OCI-LY7 (cell line): ENCODE data around the gene ETNPPL. TPM values are rescaled to one million over a fixed set of nuclear protein-coding genes. Genes with fewer than 3 reads are reported as not detected.

Experiments
- Bru-seq: library from RNA; stranded (reverse); fragments of 400-500 nt; gene quantifications from one replicate; lab custom pipeline; 2021; lab: Mats Ljungman, UMichigan
- BruChase-seq, 2 experiments: library from RNA; stranded (reverse); fragments of 400-500 nt; gene quantifications; one replicate each; lab custom pipeline; 2021; lab: Mats Ljungman, UMichigan
- BruUV-seq: library from RNA; stranded (reverse); fragments of 400-500 nt; replicated peaks from 2 replicates; lab custom pipeline; 2021; lab: Mats Ljungman, UMichigan
- CTCF ChIA-PET: fragments of 300-600 bp; sonication (Branson Sonifier 250); formaldehyde crosslinking; loops from one replicate; lab custom pipeline; 2022; ENCODE audit warnings: antibody characterized with exemption; ENCODE audit not compliant: unreplicated experiment; lab: Charles Lee
- POLR2A ChIA-PET: fragments of 300-600 bp; sonication (Branson Sonifier 250); formaldehyde crosslinking; loops from one replicate; lab custom pipeline; 2022; ENCODE audit warnings: antibody characterized with exemption; lab: Charles Lee
- DNase-seq: peaks from one replicate; pipeline ENCODE4 v3.0.0-alpha.2; 2015; ENCODE audit warnings: low spot score
- H2AFZ ChIP-seq: fragments of 200-600 bp; sonication (generic), shearing (Covaris generic); 2 replicates; pipeline ENCODE4 v1.6.1; 2014; ENCODE audit warnings: mild to moderate bottlenecking, antibody characterized with exemption, low read length, moderate library complexity
- H3K27ac ChIP-seq: fragments of 200-600 bp; sonication (generic); 2 replicates; pipeline ENCODE4 v1.5.1; 2014; ENCODE audit warnings: mixed run types, low read depth, mild to moderate bottlenecking, moderate library complexity, low read length, inconsistent platforms; ENCODE audit not compliant: poor library complexity, severe bottlenecking
- H3K36me3 ChIP-seq: fragments of 200-600 bp; sonication (generic); 2 replicates; pipeline ENCODE4 v1.6.1; 2014; ENCODE audit warnings: mild to moderate bottlenecking, antibody characterized with exemption, low read length, moderate library complexity, mixed read lengths; ENCODE audit not compliant: insufficient read depth
- H3K4me1 ChIP-seq: fragments of 200-600 bp; sonication (generic); 2 replicates; pipeline ENCODE4 v1.5.1; 2014; ENCODE audit warnings: mild to moderate bottlenecking, low read length; ENCODE audit not compliant: insufficient read depth, poor library complexity, severe bottlenecking
- H3K4me2 ChIP-seq: fragments of 200-600 bp; sonication (generic); 2 replicates; pipeline ENCODE4 v1.6.1; 2014; ENCODE audit warnings: mild to moderate bottlenecking, low read length
- H3K4me3 ChIP-seq: fragments of 200-600 bp; sonication (generic); 2 replicates; pipeline ENCODE4 v1.5.1; 2014; ENCODE audit warnings: mild to moderate bottlenecking, low read depth, low read length; ENCODE audit not compliant: poor library complexity, severe bottlenecking
- H3K79me2 ChIP-seq: fragments of 200-600 bp; sonication (generic); 2 replicates; pipeline ENCODE4 v1.6.1; 2016; ENCODE audit warnings: low read depth, mild to moderate bottlenecking, low read length, moderate library complexity, mixed read lengths; ENCODE audit not compliant: insufficient read depth
- H3K9me2 ChIP-seq: fragments of 200-600 bp; sonication (generic); 2 replicates; pipeline ENCODE4 v1.6.1; 2016; ENCODE audit warnings: mild to moderate bottlenecking, low read length, mixed read lengths; ENCODE audit not compliant: insufficient read depth
- H3K9me3 ChIP-seq: fragments of 200-600 bp; sonication (generic); 2 replicates; pipeline ENCODE4 v1.6.1; 2014; ENCODE audit warnings: mild to moderate bottlenecking, mixed run types, low read length, mixed read lengths
- H4K20me1 ChIP-seq: fragments of 200-600 bp; sonication (generic); 2 replicates; pipeline ENCODE4 v1.6.1; 2014; ENCODE audit warnings: mild to moderate bottlenecking, antibody characterized with exemption, low read length, moderate library complexity, mixed read lengths; ENCODE audit not compliant: insufficient read depth
- EZH2phosphoT487 ChIP-seq: fragments of 200-600 bp; sonication (generic); IDR thresholded peaks from 2 replicates; pipeline ENCODE4 v1.6.1; 2018; ENCODE audit warnings: low read depth, borderline replicate concordance, mild to moderate bottlenecking, mixed run types, antibody characterized with exemption, low read length, moderate library complexity, mixed read lengths
- intact Hi-C: fragments of 100-400 bp; cut with micrococcal nuclease; formaldehyde crosslinking; loops from one replicate; pipeline ENCODE4 v1.10.0; 2022; ENCODE audit not compliant: unreplicated experiment
- long read RNA-seq: library from polyadenylated mRNA; stranded (forward); transcript quantifications from one replicate; pipeline ENCODE4 v2.0.0, GENCODE V29; 2022
- total RNA-seq, 2 experiments: library from RNA; depleted of rRNA in 1 of 2; stranded (reverse); fragments of >200 nt in 1 of 2; shearing (Covaris generic) in 1 of 2; gene quantifications; 2 replicates each; pipeline ENCODE4 v1.2.3, GENCODE V29; 2014 to 2022
- TF ChIP-seq, protein P1 (sequence below): fragments of 200-600 bp; sonication (generic); conservative IDR thresholded peaks from 2 replicates; pipeline ENCODE4 v1.5.1; 2014; ENCODE audit warnings: mild to moderate bottlenecking, antibody characterized with exemption, low read length, moderate library complexity, mixed read lengths

ETNPPL gene
- total RNA-seq (2014; rRNA removed; shearing (Covaris generic)) (not detected in 2 replicates), total RNA-seq (2022) (not detected in 2 replicates), Bru-seq, nascent RNA (not detected), BruChase-seq, experiment 1, labeled RNA remaining after a 6-hour chase (not detected), BruChase-seq, experiment 2, labeled RNA remaining after a 2-hour chase (not detected)
- long read RNA-seq: 0 reads

DNA sequence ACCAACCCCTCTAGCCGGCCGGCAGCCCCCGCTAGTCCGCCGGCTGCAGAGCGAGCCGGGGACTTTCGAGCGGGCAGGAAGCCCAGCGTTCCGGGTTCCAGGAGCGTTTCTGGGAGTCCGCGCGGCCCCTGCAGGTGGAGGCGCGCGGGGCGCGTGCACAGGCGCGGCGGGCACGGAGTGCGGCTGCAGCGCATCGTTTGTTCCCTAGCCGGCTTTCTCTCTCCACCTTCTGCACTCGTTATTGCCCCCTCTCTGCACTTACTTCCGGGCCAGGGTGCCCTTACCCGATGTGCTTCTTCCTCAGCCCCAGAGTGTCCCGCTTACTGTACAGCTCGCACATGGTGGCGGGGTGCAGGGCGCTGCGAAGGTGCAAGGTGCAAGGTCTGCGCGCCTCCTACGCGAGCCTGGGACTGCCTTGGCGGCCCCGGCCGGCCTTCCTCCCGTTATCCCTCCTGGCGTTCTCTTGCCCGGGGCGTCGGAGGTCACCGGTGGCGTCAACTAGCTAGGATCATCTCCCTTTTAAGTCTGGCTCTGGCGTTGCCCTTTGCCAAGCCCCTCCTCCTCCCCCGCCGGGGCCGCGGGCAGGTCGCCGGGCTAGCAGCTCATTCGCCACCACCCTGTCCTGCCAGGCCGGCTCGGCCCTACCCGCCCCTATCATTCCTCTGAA is at the start of gene ETNPPL:
TSS of gene ETNPPL (minus strand) at position 495 of the 667 bp plus-strand sequence. CDS start at position 340, 155 bp downstream.
- no peaks in the 10 kb centered on the region for H3K4me1 ChIP-seq
- H3K79me2 ChIP-seq: no peaks in the 10 kb centered on the region
- H3K9me3 ChIP-seq: no peaks in the 10 kb centered on the region
- no peaks in the 10 kb centered on the region for H4K20me1 ChIP-seq
- H3K27ac ChIP-seq: no peak within 1 kb of the TSS
- H3K4me2 ChIP-seq: no peak within 1 kb of the TSS
- no peak within 1 kb of the TSS for H3K4me3 ChIP-seq
- TF ChIP-seq, protein P1, sequence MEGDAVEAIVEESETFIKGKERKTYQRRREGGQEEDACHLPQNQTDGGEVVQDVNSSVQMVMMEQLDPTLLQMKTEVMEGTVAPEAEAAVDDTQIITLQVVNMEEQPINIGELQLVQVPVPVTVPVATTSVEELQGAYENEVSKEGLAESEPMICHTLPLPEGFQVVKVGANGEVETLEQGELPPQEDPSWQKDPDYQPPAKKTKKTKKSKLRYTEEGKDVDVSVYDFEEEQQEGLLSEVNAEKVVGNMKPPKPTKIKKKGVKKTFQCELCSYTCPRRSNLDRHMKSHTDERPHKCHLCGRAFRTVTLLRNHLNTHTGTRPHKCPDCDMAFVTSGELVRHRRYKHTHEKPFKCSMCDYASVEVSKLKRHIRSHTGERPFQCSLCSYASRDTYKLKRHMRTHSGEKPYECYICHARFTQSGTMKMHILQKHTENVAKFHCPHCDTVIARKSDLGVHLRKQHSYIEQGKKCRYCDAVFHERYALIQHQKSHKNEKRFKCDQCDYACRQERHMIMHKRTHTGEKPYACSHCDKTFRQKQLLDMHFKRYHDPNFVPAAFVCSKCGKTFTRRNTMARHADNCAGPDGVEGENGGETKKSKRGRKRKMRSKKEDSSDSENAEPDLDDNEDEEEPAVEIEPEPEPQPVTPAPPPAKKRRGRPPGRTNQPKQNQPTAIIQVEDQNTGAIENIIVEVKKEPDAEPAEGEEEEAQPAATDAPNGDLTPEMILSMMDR: no peak
- TF ChIP-seq EZH2phosphoT487: no peak
- BruUV-seq: no TSS peak
- H2AFZ ChIP-seq: no peak within 1 kb of the TSS
- ChIA-PET POLR2A (interaction anchor here (0.5 kb wide), 1 partner anchor 172 kb away, joined by 3 read pairs; no protein-coding TSS in a partner anchor), CTCF (no interaction called here)
- DNase-seq: no peak
- intact Hi-C loops: no loop called here
- no peaks in the 10 kb centered on the region for H3K36me3 ChIP-seq
- no peaks in the 10 kb centered on the region for H3K9me2 ChIP-seq

DNA sequence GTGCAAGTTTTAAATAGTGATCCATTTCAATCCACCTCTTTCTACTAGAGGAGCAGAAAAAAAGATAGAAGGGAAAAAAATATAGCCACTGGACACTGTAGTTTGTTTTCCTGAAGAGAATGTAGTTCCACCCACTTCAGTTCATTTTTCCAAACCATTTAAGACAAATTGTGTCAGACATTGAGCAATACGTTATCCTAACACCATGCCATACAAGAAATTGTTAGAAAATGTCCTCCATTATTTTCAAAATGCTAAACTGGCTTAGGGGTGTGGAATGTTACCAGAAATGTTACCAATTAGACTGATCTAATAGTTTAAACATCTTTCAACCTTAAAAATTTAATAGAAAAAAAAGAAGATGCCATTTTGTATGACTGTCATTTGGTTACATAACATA is 48.6 kb upstream of the ETNPPL start:
- H3K9me3 ChIP-seq: no peaks in the 10 kb centered on the region
- no peak overlapping the region for H3K4me2 ChIP-seq
- no peaks in the 10 kb centered on the region for H3K4me1 ChIP-seq
- BruUV-seq: no TSS peak
- no peak overlapping the region for H2AFZ ChIP-seq
- no peaks in the 10 kb centered on the region for H4K20me1 ChIP-seq
- no peak for TF ChIP-seq EZH2phosphoT487
- TF ChIP-seq, protein P1: no peak
- CTCF ChIA-PET: no interaction called here
- H3K4me3 ChIP-seq: no peak overlapping the region
- no peak overlapping the region for H3K27ac ChIP-seq
- no peaks in the 10 kb centered on the region for H3K79me2 ChIP-seq
- intact Hi-C loops: no loop called here
- POLR2A ChIA-PET: interaction anchor here (1.0 kb wide), 1 partner anchor 113 kb away, joined by 4 read pairs; no protein-coding TSS in a partner anchor
- no peaks in the 10 kb centered on the region for H3K36me3 ChIP-seq
- H3K9me2 ChIP-seq: no peaks in the 10 kb centered on the region
- no peak for DNase-seq

DNA sequence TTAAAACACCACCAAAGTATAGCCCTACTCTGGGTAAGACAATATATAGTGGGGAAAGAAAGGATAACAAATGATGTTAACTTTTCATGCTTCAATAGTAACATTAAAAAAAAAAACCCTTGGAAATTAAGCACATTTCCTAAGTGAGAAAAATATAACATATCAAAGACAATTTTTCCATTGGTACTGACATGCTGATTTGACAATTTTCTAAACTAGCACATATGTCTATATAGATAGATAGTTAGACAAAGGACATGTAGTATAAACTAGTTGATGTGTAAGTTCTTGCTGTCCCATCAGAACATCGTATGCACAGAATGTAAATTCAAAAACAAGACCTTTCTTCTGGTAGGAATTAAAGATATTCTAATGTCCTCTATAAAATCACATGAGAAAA is 47.2 kb upstream of the ETNPPL start:
- CTCF ChIA-PET: no interaction called here
- no peaks in the 10 kb centered on the region for H3K36me3 ChIP-seq
- H3K9me2 ChIP-seq: no peaks in the 10 kb centered on the region
- intact Hi-C loops: no loop called here
- POLR2A ChIA-PET: no interaction called here
- no peak overlapping the region for H3K4me2 ChIP-seq
- no peak overlapping the region for H3K27ac ChIP-seq
- DNase-seq: no peak
- no peak overlapping the region for H2AFZ ChIP-seq
- H3K4me1 ChIP-seq: no peaks in the 10 kb centered on the region
- no peak for TF ChIP-seq EZH2phosphoT487
- TF ChIP-seq, protein P1: no peak
- H3K9me3 ChIP-seq: no peaks in the 10 kb centered on the region
- no peak overlapping the region for H3K4me3 ChIP-seq
- no peaks in the 10 kb centered on the region for H3K79me2 ChIP-seq
- BruUV-seq: no TSS peak
- no peaks in the 10 kb centered on the region for H4K20me1 ChIP-seq
